Measurements from ENCODE around the gene FAM13C. TPM values are rescaled to one million over a fixed set of nuclear protein-coding genes. Genes with fewer than 3 reads are reported as not detected.

Gene FAM13C
- total and polyA plus RNA-seq, 11 donors: 1.00 to 12.4 (median 8.3) TPM

- no peak overlapping the region for H3K27ac ChIP-seq
- no peaks in the 10 kb centered on the region for H3K9me3 ChIP-seq
- no peak for DNase-seq
- no peaks in the 10 kb centered on the region for H3K36me3 ChIP-seq
- intact Hi-C loops (cut with DNase I): no loop called here
- no peak overlapping the region for H3K4me3 ChIP-seq
- H3K4me1 ChIP-seq: no peaks in the 10 kb centered on the region
- ATAC-seq: no peak
- H3K27me3 ChIP-seq: peaks cover 0 to 3% (median 0%) of the 10 kb centered on the region in 9 donors
- no peak for TF ChIP-seq POLR2A (IDR thresholded peaks at IDR 0.05)
- no peak for TF ChIP-seq CTCF (IDR thresholded peaks at IDR 0.05)
- WGBS, 4 donors: 61 to 65% (median 63%) methylated on average over 4 of the region's 4 CpGs
These were observed 146.0 kb downstream of the FAM13C start for GRCh38 chr10:59216178-59216869.

GRCh38 chr10:59214160-59214559 is 148.2 kb downstream of the FAM13C start:
- no peak for DNase-seq
- H3K27ac ChIP-seq: no peak overlapping the region
- H3K27me3 ChIP-seq: peaks cover 0 to 3% (median 0%) of the 10 kb centered on the region in 9 donors
- TF ChIP-seq POLR2A (IDR thresholded peaks at IDR 0.05): no peak
- no peak for TF ChIP-seq CTCF (IDR thresholded peaks at IDR 0.05)
- no peaks in the 10 kb centered on the region for H3K36me3 ChIP-seq
- no peaks in the 10 kb centered on the region for H3K4me1 ChIP-seq
- no peak for ATAC-seq
- intact Hi-C loops (cut with DNase I): no loop called here
- H3K4me3 ChIP-seq: no peak overlapping the region
- H3K9me3 ChIP-seq: peaks cover 0 to 7% (median 0%) of the 10 kb centered on the region in 12 donors
- WGBS, 4 donors: 91 to 100% (median 92%) methylated on average over 1 of the region's 1 CpG

GRCh38 chr10:59212301-59212798 is 150.0 kb downstream of the FAM13C start:
- Histone ChIP-seq H3K4me3 (no peak overlapping the region), H3K27ac (no peak overlapping the region), H3K4me1 (no peaks in the 10 kb centered on the region), H3K36me3 (no peaks in the 10 kb centered on the region), H3K27me3 (peaks cover 0 to 3% (median 0%) of the 10 kb centered on the region in 9 donors), H3K9me3 (peaks cover 0 to 7% (median 0%) of the 10 kb centered on the region in 12 donors)
- no peak for ATAC-seq
- WGBS, 4 donors: 85 to 94% (median 90%) methylated on average over 2 of the region's 2 CpGs
- TF ChIP-seq CTCF (IDR thresholded peaks at IDR 0.05): no peak
- TF ChIP-seq POLR2A (IDR thresholded peaks at IDR 0.05): no peak
- DNase-seq: no peak
- intact Hi-C loops (cut with DNase I): no loop called here

- Histone ChIP-seq H3K9me3 (peaks cover 0 to 7% (median 0%) of the 10 kb centered on the region in 12 donors), H3K27me3 (no peaks in the 10 kb centered on the region), H3K27ac (no peak overlapping the region), H3K4me1 (no peaks in the 10 kb centered on the region), H3K4me3 (no peak overlapping the region), H3K36me3 (no peaks in the 10 kb centered on the region)
- DNase-seq (no peak), ATAC-seq (no peak)
- TF ChIP-seq CTCF (IDR thresholded peaks at IDR 0.05) (no peak), POLR2A (IDR thresholded peaks at IDR 0.05) (no peak)
- intact Hi-C loops (cut with DNase I): no loop called here
- 81 to 84% (median 82%) methylated on average over 5 of the region's 5 CpGs for WGBS, 4 donors
These were observed 156.1 kb downstream of the FAM13C start for GRCh38 chr10:59206204-59206720.

Other genes starting within 250 kb of the FAM13C start
- not detected for gene PHYHIPL, start 185.9 kb downstream of the FAM13C start, total RNA-seq
- gene PHYHIPL, start 185.9 kb downstream of the FAM13C start, polyA plus RNA-seq: under 1 TPM; 0.03 to 0.08 TPM